ENCODE data around the gene CDK9. TPM values are rescaled to one million over a fixed set of nuclear protein-coding genes. Genes with fewer than 3 reads are reported as not detected.
A peak's percentile ranks its signal among the peaks of the same experiment; 100 is the strongest.

The CDK9 gene
- polyA plus RNA-seq, 1 experiment, result 34.4 TPM

- CTCF ChIA-PET, result interaction anchor here (0.7 to 2.0 kb wide), 7 partner anchors 12 to 185 kb away, joined by 3 to 10 read pairs (median 4); partner anchors contain the start of genes CDK9 and TOR2A
These were observed 14.8 kb upstream of the CDK9 start for GRCh38 chr9:127770905-127771569.

GRCh38 chr9:127771570-127772189, 14.2 kb upstream of the CDK9 start:
- TF ChIP-seq, protein P1, sequence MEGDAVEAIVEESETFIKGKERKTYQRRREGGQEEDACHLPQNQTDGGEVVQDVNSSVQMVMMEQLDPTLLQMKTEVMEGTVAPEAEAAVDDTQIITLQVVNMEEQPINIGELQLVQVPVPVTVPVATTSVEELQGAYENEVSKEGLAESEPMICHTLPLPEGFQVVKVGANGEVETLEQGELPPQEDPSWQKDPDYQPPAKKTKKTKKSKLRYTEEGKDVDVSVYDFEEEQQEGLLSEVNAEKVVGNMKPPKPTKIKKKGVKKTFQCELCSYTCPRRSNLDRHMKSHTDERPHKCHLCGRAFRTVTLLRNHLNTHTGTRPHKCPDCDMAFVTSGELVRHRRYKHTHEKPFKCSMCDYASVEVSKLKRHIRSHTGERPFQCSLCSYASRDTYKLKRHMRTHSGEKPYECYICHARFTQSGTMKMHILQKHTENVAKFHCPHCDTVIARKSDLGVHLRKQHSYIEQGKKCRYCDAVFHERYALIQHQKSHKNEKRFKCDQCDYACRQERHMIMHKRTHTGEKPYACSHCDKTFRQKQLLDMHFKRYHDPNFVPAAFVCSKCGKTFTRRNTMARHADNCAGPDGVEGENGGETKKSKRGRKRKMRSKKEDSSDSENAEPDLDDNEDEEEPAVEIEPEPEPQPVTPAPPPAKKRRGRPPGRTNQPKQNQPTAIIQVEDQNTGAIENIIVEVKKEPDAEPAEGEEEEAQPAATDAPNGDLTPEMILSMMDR (IDR thresholded peaks at IDR 0.05; ENCODE audit: insufficient read depth, low read depth, low read length), result no peak
- DNase-seq (ENCODE audit: low read depth), result no peak
- ChIA-PET CTCF (interaction anchor here (0.7 to 2.0 kb wide), 6 partner anchors 12 to 98 kb away, joined by 3 to 10 read pairs (median 4); partner anchors contain the start of genes CDK9 and TOR2A), POLR2A (interaction anchor here (0.5 to 0.7 kb wide), 5 partner anchors 14 to 132 kb away, joined by 3 to 27 read pairs (median 9); no protein-coding TSS in a partner anchor)
- Histone ChIP-seq H3K27me3 (ENCODE audit: control insufficient read depth, insufficient read depth, low read length) (peaks cover 6% of the 10 kb centered on the region), H3K4me3 (ENCODE audit: low read depth, low read length) (peak overlapping the region; percentile 42), H3K36me3 (ENCODE audit: control insufficient read depth, insufficient read depth, low read length) (no peaks in the 10 kb centered on the region)

More at GRCh38 chr9:127770905-127771569, 14.8 kb upstream of the CDK9 start:
- Histone ChIP-seq H3K4me3 (ENCODE audit: low read depth, low read length) (peak overlapping the region; percentile 42), H3K36me3 (ENCODE audit: control insufficient read depth, insufficient read depth, low read length) (no peaks in the 10 kb centered on the region), H3K27me3 (ENCODE audit: control insufficient read depth, insufficient read depth, low read length) (peaks cover 6% of the 10 kb centered on the region; the same call in 1 of the 2 replicates)
- TF ChIP-seq, protein P1 (IDR thresholded peaks at IDR 0.05; ENCODE audit: insufficient read depth, low read depth, low read length), result no peak
- POLR2A ChIA-PET, result interaction anchor here (0.5 to 0.7 kb wide), 3 partner anchors 14 to 38 kb away, joined by 3 to 27 read pairs (median 7); no protein-coding TSS in a partner anchor
- peak; percentile 82 for DNase-seq (ENCODE audit: low read depth)

- no peak for DNase-seq (ENCODE audit: low read depth)
- TF ChIP-seq, protein P1 (IDR thresholded peaks at IDR 0.05; ENCODE audit: insufficient read depth, low read depth, low read length), result no peak
- H3K27me3 ChIP-seq (ENCODE audit: control insufficient read depth, insufficient read depth, low read length), result peaks cover 8% of the 10 kb centered on the region
- CTCF ChIA-PET, result interaction anchor here (1.1 to 1.2 kb wide), 2 partner anchors 12 to 38 kb away, joined by 3 to 5 read pairs; partner anchors contain the start of gene TOR2A
- POLR2A ChIA-PET, result interaction anchor here (0.7 kb wide), 1 partner anchor 133 kb away, joined by 9 read pairs; no protein-coding TSS in a partner anchor
- H3K36me3 ChIP-seq (ENCODE audit: control insufficient read depth, insufficient read depth, low read length), result no peaks in the 10 kb centered on the region
- no peak overlapping the region for H3K4me3 ChIP-seq (ENCODE audit: low read depth, low read length)
These were observed 13.2 kb upstream of the CDK9 start for GRCh38 chr9:127772603-127773002.

- Histone ChIP-seq H3K4me3 (ENCODE audit: low read depth, low read length) (no peak overlapping the region), H3K27me3 (ENCODE audit: control insufficient read depth, insufficient read depth, low read length) (peaks cover 8% of the 10 kb centered on the region), H3K36me3 (ENCODE audit: control insufficient read depth, insufficient read depth, low read length) (no peaks in the 10 kb centered on the region)
- ChIA-PET POLR2A (no interaction called here), CTCF (interaction anchor here (1.1 kb wide), 1 partner anchor 38 kb away, joined by 5 read pairs; the partner anchor contains the start of gene TOR2A)
- TF ChIP-seq, protein P1 (IDR thresholded peaks at IDR 0.05; ENCODE audit: insufficient read depth, low read depth, low read length), result no peak
- no peak for DNase-seq (ENCODE audit: low read depth)
These were observed 12.6 kb upstream of the CDK9 start for GRCh38 chr9:127773272-127773671.

- CTCF ChIA-PET, result interaction anchor here (1.4 kb wide), 2 partner anchors 11 to 39 kb away, joined by 4 to 5 read pairs; partner anchors contain the start of genes CDK9 and TOR2A
- peaks cover 7% of the 10 kb centered on the region; the same call in 1 of the 2 replicates for H3K27me3 ChIP-seq (ENCODE audit: control insufficient read depth, insufficient read depth, low read length)
- no peak overlapping the region for H3K4me3 ChIP-seq (ENCODE audit: low read depth, low read length)
- TF ChIP-seq, protein P1 (IDR thresholded peaks at IDR 0.05; ENCODE audit: insufficient read depth, low read depth, low read length), result no peak
- POLR2A ChIA-PET, result no interaction called here
- no peak for DNase-seq (ENCODE audit: low read depth)
- no peaks in the 10 kb centered on the region for H3K36me3 ChIP-seq (ENCODE audit: control insufficient read depth, insufficient read depth, low read length)
These were observed 11.9 kb upstream of the CDK9 start for GRCh38 chr9:127773981-127774380.

Measured in BJ (cell line).